HepG2 (cell line): ENCODE results near the gene PSMG3. TPM values are rescaled to one million over a fixed set of nuclear protein-coding genes. Genes with fewer than 3 reads are reported as not detected.

Experiments
- ATAC-seq: fragments of 200-7000 bp; cut with Tn5 transposase; 3 replicates; pipeline ENCODE4 v1.9.1; 2020; ENCODE audit warnings: mild to moderate bottlenecking, moderate library complexity
- BruUV-seq: library from RNA; stranded (reverse); fragments of 400-500 nt; replicated peaks from 2 replicates; lab custom pipeline; 2021; lab: Mats Ljungman, UMichigan
- CTCF ChIA-PET: fragments of 300-600 bp; formaldehyde crosslinking; extraction: SDS; loops from one replicate; lab custom pipeline; 2021; ENCODE audit warnings: low total read pairs, inconsistent platforms, low intra/inter-chr PET ratio; lab: Yijun Ruan, JAX
- POLR2A ChIA-PET: fragments of 350-600 bp; sonication (Branson Sonifier 250); formaldehyde crosslinking; loops from one replicate; lab custom pipeline; 2020; ENCODE audit warnings: antibody characterized with exemption, inconsistent platforms; lab: Yijun Ruan, JAX
- DNase-seq: peaks from one replicate; pipeline ENCODE4 v3.0.0-alpha.2; 2015; ENCODE audit warnings: low spot score
- FAIRE-seq: peaks from 3 replicates; lab custom pipeline; 2011; peaks lifted over from hg19 to GRCh38; lab: Jason Lieb, UNC
- H2AFZ ChIP-seq: one replicate; pipeline ENCODE4 v1.6.1; 2011; ENCODE audit warnings: low read length, inconsistent platforms
- H3K27ac ChIP-seq: fragments of 300-600 bp; 3 replicates; pipeline ENCODE4 v1.8.0; 2011; ENCODE audit warnings: mixed run types, mild to moderate bottlenecking, mixed read lengths, low read length, inconsistent platforms; ENCODE audit not compliant: insufficient read depth; ENCODE audit errors: extremely low read length
- H3K27me3 ChIP-seq, 2 experiments: fragments of 200-600 bp in 1 of 2; 2 replicates in 1 of 2; 3 replicates in 1 of 2; pipeline versions ENCODE4 v1.6.0 to v1.8.0; 2011; ENCODE audit warnings: low read length in 2 of 2, mild to moderate bottlenecking in 2 of 2, moderate library complexity in 2 of 2, inconsistent platforms in 1 of 2; ENCODE audit not compliant: insufficient read depth in 2 of 2, control insufficient read depth in 1 of 2
- H3K36me3 ChIP-seq, 2 experiments: fragments of 200-600 bp in 1 of 2; replicated peaks in 1 of 2; 2 replicates in 1 of 2; 3 replicates in 1 of 2; pipeline versions ENCODE4 v1.5.1 to v1.8.0; 2011; ENCODE audit warnings: low read length in 2 of 2, inconsistent platforms in 1 of 2; ENCODE audit not compliant: insufficient read depth in 2 of 2, control insufficient read depth in 1 of 2
- H3K4me1 ChIP-seq: 2 replicates; pipeline ENCODE4 v1.5.1; 2012; ENCODE audit warnings: low read length, inconsistent platforms; ENCODE audit not compliant: insufficient read depth
- H3K4me2 ChIP-seq: 2 replicates; pipeline ENCODE4 v1.6.0; 2011; ENCODE audit warnings: low read depth, low read length, inconsistent platforms
- H3K4me3 ChIP-seq, 3 experiments: fragments of 200-600 bp in 1 of 3; sonication (generic), shearing (Covaris generic) in 1 of 3; replicated peaks in 1 of 3; 2 replicates each; pipeline ENCODE4 v1.5.1; 2011 to 2016; ENCODE audit warnings: low read length in 3 of 3, inconsistent platforms in 2 of 3, low read depth in 2 of 3, mild to moderate bottlenecking in 2 of 3, control low read depth in 1 of 3, mixed read lengths in 1 of 3; ENCODE audit not compliant: insufficient read depth in 1 of 3
- H3K79me2 ChIP-seq: one replicate; pipeline ENCODE4 v1.6.1; 2011; ENCODE audit warnings: low read length, inconsistent platforms; ENCODE audit not compliant: insufficient read depth
- H3K9ac ChIP-seq: 2 replicates; pipeline ENCODE4 v1.6.0; 2011; ENCODE audit warnings: mild to moderate bottlenecking, low read depth, low read length, inconsistent platforms; ENCODE audit not compliant: insufficient read depth
- H3K9me3 ChIP-seq: 2 replicates; pipeline ENCODE4 v1.5.1; 2012; ENCODE audit warnings: mild to moderate bottlenecking, low read length
- H4K20me1 ChIP-seq: 2 replicates; pipeline ENCODE4 v1.6.0; 2011; ENCODE audit warnings: inconsistent platforms, mild to moderate bottlenecking, low read length, moderate library complexity; ENCODE audit not compliant: insufficient read depth
- ERF ChIP-seq: IDR thresholded peaks from 2 replicates; pipeline ENCODE4 v1.6.1; 2018; ENCODE audit warnings: missing biosample characterization, missing genetic modification reagents
- FOXC1 ChIP-seq: sonication (generic); formaldehyde crosslinking; IDR thresholded peaks from 2 replicates; pipeline ENCODE4 v1.8.0; 2022; ENCODE audit warnings: mild to moderate bottlenecking, missing genetic modification reagents, borderline replicate concordance
- HNF1A ChIP-seq, 2 experiments: sonication (generic) in 1 of 2; formaldehyde crosslinking in 1 of 2; IDR thresholded peaks; 2 replicates each; pipeline versions ENCODE4 v1.4.0 to v1.6.1; 2016 to 2020; ENCODE audit warnings: borderline replicate concordance in 1 of 2, low read depth in 1 of 2, mild to moderate bottlenecking in 1 of 2, missing genetic modification reagents in 1 of 2
- JUN ChIP-seq: sonication (generic); formaldehyde crosslinking; IDR thresholded peaks from 2 replicates; pipeline ENCODE4 v1.4.0; 2020; ENCODE audit warnings: mild to moderate bottlenecking, missing genetic modification reagents
- LCORL ChIP-seq, 2 experiments: fragments of 450-650 bp in 1 of 2; sonication (generic) in 1 of 2; formaldehyde crosslinking in 1 of 2; IDR thresholded peaks; 2 replicates each; pipeline versions ENCODE4 v1.5.0 to v1.6.1; 2017 to 2020; ENCODE audit warnings: antibody characterized with exemption in 1 of 2, missing genetic modification reagents in 1 of 2
- MAFF ChIP-seq: IDR thresholded peaks from 2 replicates; pipeline ENCODE4 v1.6.1; 2011; ENCODE audit warnings: low read depth, low read length, improper control_type of control experiment
- RFX1 ChIP-seq: fragments of 450-650 bp; IDR thresholded peaks from 2 replicates; pipeline ENCODE4 v1.6.1; 2017
- SAP130 ChIP-seq: IDR thresholded peaks from 2 replicates; pipeline ENCODE4 v1.6.1; 2016; ENCODE audit warnings: low read depth
- ZFP37 ChIP-seq: sonication (generic); formaldehyde crosslinking; IDR thresholded peaks from 2 replicates; pipeline ENCODE4 v1.4.0; 2020; ENCODE audit warnings: missing genetic modification reagents, borderline replicate concordance
- ZNF672 ChIP-seq: sonication (generic); formaldehyde crosslinking; IDR thresholded peaks from 2 replicates; pipeline ENCODE4 v1.8.1; 2022; ENCODE audit warnings: missing genetic modification reagents
- ZNF776 ChIP-seq: sonication (generic); formaldehyde crosslinking; IDR thresholded peaks from 2 replicates; pipeline ENCODE4 v1.4.0; 2020; ENCODE audit warnings: mild to moderate bottlenecking, missing genetic modification reagents
- WGBS: methylation state at CpG from one replicate; pipeline ENCODE4 v1.1.6; 2017; ENCODE audit warnings: low lambda C conversion rate; 5-methylcytosine and 5-hydroxymethylcytosine counted together
- in situ Hi-C: cut with HindIII; loops from 2 replicates; pipeline ENCODE4 v1.10.0; 2017; ENCODE audit warnings: low pct_unique_long_range_greater_than_20kb; ENCODE audit not compliant: extremely low pct_ligation_motif_present
- intact Hi-C: fragments of 100-400 bp; cut with micrococcal nuclease; formaldehyde crosslinking; loops from one replicate; pipeline ENCODE4 v1.10.0; 2022; ENCODE audit not compliant: unreplicated experiment
- polyA plus RNA-seq, 8 experiments: library from polyadenylated mRNA; depleted of rRNA in 3 of 8; stranded (reverse) in 7 of 8; unstranded in 1 of 8; fragments of >200 nt; fragmentation: Illumina TruSeq in 4 of 8; extraction: Trizol in 4 of 8; gene quantifications; 2 replicates each; pipeline versions ENCODE4 v1.2.1 to v1.2.3, GENCODE V29; 2011 to 2016; ENCODE audit warnings: low read depth in 4 of 8, missing spikeins in 1 of 8, mixed read lengths in 1 of 8; ENCODE audit not compliant: insufficient read depth in 1 of 8
- total RNA-seq, 5 experiments: library from RNA; depleted of rRNA; stranded (reverse); fragments of >200 nt; fragmentation: Illumina TruSeq; extraction: Trizol; gene quantifications; 2 replicates each; pipeline ENCODE4 v1.2.3, GENCODE V29; 2016; ENCODE audit warnings: low read depth in 1 of 5
- TF ChIP-seq, protein P1 (sequence below): sonication (generic); formaldehyde crosslinking; IDR thresholded peaks from 2 replicates; pipeline ENCODE4 v1.5.0; 2020; ENCODE audit warnings: missing genetic modification reagents, mild to moderate bottlenecking, borderline replicate concordance
- TF ChIP-seq, protein P2 (sequence below): sonication (generic); formaldehyde crosslinking; IDR thresholded peaks from 2 replicates; pipeline ENCODE4 v1.5.0; 2020; ENCODE audit warnings: missing genetic modification reagents, mild to moderate bottlenecking, borderline replicate concordance
- TF ChIP-seq, protein P3 (sequence below): sonication (generic); formaldehyde crosslinking; IDR thresholded peaks from 2 replicates; pipeline ENCODE4 v1.4.0; 2020; ENCODE audit warnings: mild to moderate bottlenecking, missing genetic modification reagents

PSMG3 gene
- total and polyA plus RNA-seq, 2 of the 13 experiments (the other 11 are each of a cell fraction or from before 2014, with no cell fraction given), result 29.6 to 48.4 TPM

DNA sequence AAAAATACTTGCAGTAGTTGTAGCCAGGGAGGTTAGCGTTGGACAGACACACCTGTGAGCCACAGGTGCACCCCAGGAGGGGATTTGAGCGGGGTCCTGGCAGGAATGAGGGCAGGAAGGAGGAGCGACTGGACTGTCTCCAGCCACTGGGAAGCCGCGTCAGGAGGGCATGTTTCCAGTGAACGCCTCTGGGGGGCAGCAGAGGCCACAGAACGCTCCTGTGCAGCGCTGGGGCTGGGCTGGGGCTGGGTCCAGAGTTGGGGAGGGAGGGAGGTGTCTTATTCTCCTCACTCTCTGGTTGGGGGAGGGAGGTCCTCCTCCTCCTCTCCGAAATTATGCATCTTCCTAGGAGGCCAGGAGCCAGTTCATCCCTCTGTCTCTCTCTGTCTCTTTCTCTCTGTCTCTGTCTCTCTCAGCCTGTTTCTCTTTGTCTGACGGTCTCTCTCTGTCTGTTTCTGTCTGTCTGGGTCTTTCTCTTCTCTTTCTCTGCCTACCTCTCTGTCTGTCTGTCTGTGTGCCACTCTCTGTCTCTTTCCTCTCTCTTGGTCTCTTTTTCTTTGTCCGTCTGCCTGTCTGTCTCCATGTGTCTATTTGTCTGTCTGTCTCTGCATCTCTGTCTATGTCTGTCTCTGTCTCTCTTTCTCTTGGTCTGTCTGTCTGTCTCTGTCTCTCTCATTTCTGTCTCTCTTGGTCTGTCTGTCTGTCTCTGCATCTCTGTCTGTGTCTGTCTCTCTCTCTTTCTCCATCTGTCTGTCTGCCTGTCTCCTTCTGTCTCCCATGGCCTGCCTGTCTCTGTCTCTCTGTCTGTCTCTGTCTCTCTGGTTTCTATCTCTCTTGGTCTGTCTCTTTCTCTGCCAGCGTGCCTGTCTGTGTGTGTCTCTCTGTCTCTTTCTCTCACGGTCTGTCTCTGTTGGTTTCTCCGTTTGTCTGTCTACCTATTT lies 9.9 kb upstream of the PSMG3 start (continued):
- TF ChIP-seq, protein P1, sequence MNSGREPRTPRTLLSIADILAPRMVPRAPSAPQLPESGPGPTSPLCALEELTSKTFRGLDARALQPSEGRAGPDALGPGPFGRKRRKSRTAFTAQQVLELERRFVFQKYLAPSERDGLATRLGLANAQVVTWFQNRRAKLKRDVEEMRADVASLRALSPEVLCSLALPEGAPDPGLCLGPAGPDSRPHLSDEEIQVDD, result no peak
- TF ChIP-seq ZNF672 (CRISPR knock-in tag), result no peak
- no peak for TF ChIP-seq SAP130 (CRISPR knock-in tag)
- TF ChIP-seq MAFF, result no peak
- 0 out of 2 replicates have a peak, but pooled peaks have one; percentile 26 for TF ChIP-seq ZNF776
- TF ChIP-seq LCORL (IDR thresholded peaks at IDR 0.05), result 0 out of 2 replicates have a peak, but pooled peaks have one; percentile 21
- TF ChIP-seq LCORL (CRISPR knock-in tag; IDR thresholded peaks at IDR 0.05), result peak; percentile 54; the same call in 1 of the 2 replicates
- 0 out of 2 replicates have a peak, but pooled peaks have one; percentile 31 for TF ChIP-seq ERF
- TF ChIP-seq, all 625 proteins: peak for 22

DNA sequence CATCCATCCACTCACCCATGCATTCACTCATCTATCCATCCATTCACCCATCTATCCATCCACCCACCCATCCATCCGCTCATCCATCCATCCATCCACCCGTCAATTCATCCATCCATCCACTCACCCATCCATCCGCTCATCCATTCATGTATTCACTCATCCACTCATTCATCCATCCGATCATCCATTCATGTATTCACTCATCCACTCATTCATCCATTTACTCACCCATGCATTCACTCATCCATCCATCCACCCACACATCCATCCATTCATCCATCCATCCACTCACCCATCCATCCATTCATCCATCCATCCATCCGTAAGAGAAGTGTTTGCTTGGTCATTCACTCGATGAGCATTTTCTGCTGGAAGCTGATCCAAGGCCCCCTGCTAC lies 8.7 kb upstream of the PSMG3 start:
- no peak overlapping the region for H3K27ac ChIP-seq
- H2AFZ ChIP-seq, result no peak overlapping the region
- WGBS, result 42% methylated on average over 6 of the region's 6 CpGs
- FAIRE-seq, result no peak
- H3K27me3 ChIP-seq, result peaks cover 0 to 10% of the 10 kb centered on the region in 2 experiments; a peak in 3 of 5 replicates
- no peaks in the 10 kb centered on the region for H3K79me2 ChIP-seq
- H4K20me1 ChIP-seq, result no peaks in the 10 kb centered on the region
- ATAC-seq, result no peak
- no peaks in the 10 kb centered on the region for H3K4me1 ChIP-seq
- TF ChIP-seq FOXC1 (CRISPR knock-in tag) (no peak), ZFP37 (CRISPR knock-in tag) (no peak), RFX1 (no peak), HNF1A (IDR thresholded peaks at IDR 0.05; ENCODE audit: low read depth) (no peak), HNF1A (CRISPR knock-in tag; IDR thresholded peaks at IDR 0.05; ENCODE audit: borderline replicate concordance) (no peak), JUN (CRISPR knock-in tag) (no peak)
- TF ChIP-seq, protein P2, sequence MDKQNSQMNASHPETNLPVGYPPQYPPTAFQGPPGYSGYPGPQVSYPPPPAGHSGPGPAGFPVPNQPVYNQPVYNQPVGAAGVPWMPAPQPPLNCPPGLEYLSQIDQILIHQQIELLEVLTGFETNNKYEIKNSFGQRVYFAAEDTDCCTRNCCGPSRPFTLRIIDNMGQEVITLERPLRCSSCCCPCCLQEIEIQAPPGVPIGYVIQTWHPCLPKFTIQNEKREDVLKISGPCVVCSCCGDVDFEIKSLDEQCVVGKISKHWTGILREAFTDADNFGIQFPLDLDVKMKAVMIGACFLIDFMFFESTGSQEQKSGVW (CRISPR knock-in tag), result no peak
- TF ChIP-seq, protein P3, sequence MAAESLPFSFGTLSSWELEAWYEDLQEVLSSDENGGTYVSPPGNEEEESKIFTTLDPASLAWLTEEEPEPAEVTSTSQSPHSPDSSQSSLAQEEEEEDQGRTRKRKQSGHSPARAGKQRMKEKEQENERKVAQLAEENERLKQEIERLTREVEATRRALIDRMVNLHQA (CRISPR knock-in tag), result no peak
- CTCF ChIA-PET, result interaction anchor here (0.8 to 1.6 kb wide), 2 partner anchors 15 to 181 kb away, joined by 4 to 6 read pairs; no protein-coding TSS in a partner anchor
- no peak overlapping the region for H3K4me2 ChIP-seq
- H3K4me3 ChIP-seq, result no peak overlapping the region
- H3K36me3 ChIP-seq, result no peaks in the 10 kb centered on the region
- in situ Hi-C loops, result loop anchor here (25.0 kb wide), 1 partner anchor 634 kb away; no protein-coding TSS in a partner anchor
- no peak for DNase-seq
- no peak overlapping the region for H3K9ac ChIP-seq
- POLR2A ChIA-PET, result no interaction called here
- H3K9me3 ChIP-seq, result no peaks in the 10 kb centered on the region
- intact Hi-C loops, result loop anchor here (5.0 kb wide), 1 partner anchor 179 kb away; no protein-coding TSS in a partner anchor
- no TSS peak for BruUV-seq
